HepG2 (cell line): ENCODE results near the gene SLC6A7. TPM values are rescaled to one million over a fixed set of nuclear protein-coding genes. Genes with fewer than 3 reads are reported as not detected.

Source experiments
- ATAC-seq: fragments of 200-7000 bp; cut with Tn5 transposase; 3 replicates; pipeline ENCODE4 v1.9.1; 2020; ENCODE audit warnings: mild to moderate bottlenecking, moderate library complexity
- BruUV-seq: library from RNA; stranded (reverse); fragments of 400-500 nt; replicated peaks from 2 replicates; lab custom pipeline; 2021; lab: Mats Ljungman, UMichigan
- CTCF ChIA-PET: fragments of 300-600 bp; formaldehyde crosslinking; extraction: SDS; loops from one replicate; lab custom pipeline; 2021; ENCODE audit warnings: low total read pairs, inconsistent platforms, low intra/inter-chr PET ratio; lab: Yijun Ruan, JAX
- POLR2A ChIA-PET: fragments of 350-600 bp; sonication (Branson Sonifier 250); formaldehyde crosslinking; loops from one replicate; lab custom pipeline; 2020; ENCODE audit warnings: antibody characterized with exemption, inconsistent platforms; lab: Yijun Ruan, JAX
- DNase-seq: peaks from one replicate; pipeline ENCODE4 v3.0.0-alpha.2; 2015; ENCODE audit warnings: low spot score
- FAIRE-seq: peaks from 3 replicates; lab custom pipeline; 2011; peaks lifted over from hg19 to GRCh38; lab: Jason Lieb, UNC
- H2AFZ ChIP-seq: one replicate; pipeline ENCODE4 v1.6.1; 2011; ENCODE audit warnings: low read length, inconsistent platforms
- H3K27ac ChIP-seq: fragments of 300-600 bp; 3 replicates; pipeline ENCODE4 v1.8.0; 2011; ENCODE audit warnings: mixed run types, mild to moderate bottlenecking, mixed read lengths, low read length, inconsistent platforms; ENCODE audit not compliant: insufficient read depth; ENCODE audit errors: extremely low read length
- H3K27me3 ChIP-seq, 2 experiments: fragments of 200-600 bp in 1 of 2; 2 replicates in 1 of 2; 3 replicates in 1 of 2; pipeline versions ENCODE4 v1.6.0 to v1.8.0; 2011; ENCODE audit warnings: low read length in 2 of 2, mild to moderate bottlenecking in 2 of 2, moderate library complexity in 2 of 2, inconsistent platforms in 1 of 2; ENCODE audit not compliant: insufficient read depth in 2 of 2, control insufficient read depth in 1 of 2
- H3K36me3 ChIP-seq, 2 experiments: fragments of 200-600 bp in 1 of 2; replicated peaks in 1 of 2; 2 replicates in 1 of 2; 3 replicates in 1 of 2; pipeline versions ENCODE4 v1.5.1 to v1.8.0; 2011; ENCODE audit warnings: low read length in 2 of 2, inconsistent platforms in 1 of 2; ENCODE audit not compliant: insufficient read depth in 2 of 2, control insufficient read depth in 1 of 2
- H3K4me1 ChIP-seq: 2 replicates; pipeline ENCODE4 v1.5.1; 2012; ENCODE audit warnings: low read length, inconsistent platforms; ENCODE audit not compliant: insufficient read depth
- H3K4me2 ChIP-seq: 2 replicates; pipeline ENCODE4 v1.6.0; 2011; ENCODE audit warnings: low read depth, low read length, inconsistent platforms
- H3K4me3 ChIP-seq, 3 experiments: fragments of 200-600 bp in 1 of 3; sonication (generic), shearing (Covaris generic) in 1 of 3; replicated peaks in 1 of 3; 2 replicates each; pipeline ENCODE4 v1.5.1; 2011 to 2016; ENCODE audit warnings: low read length in 3 of 3, inconsistent platforms in 2 of 3, low read depth in 2 of 3, mild to moderate bottlenecking in 2 of 3, control low read depth in 1 of 3, mixed read lengths in 1 of 3; ENCODE audit not compliant: insufficient read depth in 1 of 3
- H3K79me2 ChIP-seq: one replicate; pipeline ENCODE4 v1.6.1; 2011; ENCODE audit warnings: low read length, inconsistent platforms; ENCODE audit not compliant: insufficient read depth
- H3K9ac ChIP-seq: 2 replicates; pipeline ENCODE4 v1.6.0; 2011; ENCODE audit warnings: mild to moderate bottlenecking, low read depth, low read length, inconsistent platforms; ENCODE audit not compliant: insufficient read depth
- H3K9me3 ChIP-seq: 2 replicates; pipeline ENCODE4 v1.5.1; 2012; ENCODE audit warnings: mild to moderate bottlenecking, low read length
- H4K20me1 ChIP-seq: 2 replicates; pipeline ENCODE4 v1.6.0; 2011; ENCODE audit warnings: inconsistent platforms, mild to moderate bottlenecking, low read length, moderate library complexity; ENCODE audit not compliant: insufficient read depth
- ETV6 ChIP-seq: sonication (generic); formaldehyde crosslinking; conservative IDR thresholded peaks from 2 replicates; pipeline ENCODE4 v1.4.0; 2020; ENCODE audit warnings: missing genetic modification reagents
- LRRFIP1 ChIP-seq: sonication (generic); formaldehyde crosslinking; conservative IDR thresholded peaks from 2 replicates; pipeline ENCODE4 v1.4.0; 2020; ENCODE audit warnings: missing genetic modification reagents
- NCOA1 ChIP-seq: sonication (generic); formaldehyde crosslinking; IDR thresholded peaks from 2 replicates; pipeline ENCODE4 v1.9.0; 2021; ENCODE audit warnings: missing genetic modification reagents
- SAP130 ChIP-seq: IDR thresholded peaks from 2 replicates; pipeline ENCODE4 v1.6.1; 2016; ENCODE audit warnings: low read depth
- TRIM22 ChIP-seq: fragments of 450-650 bp; IDR thresholded peaks from 2 replicates; pipeline ENCODE4 v1.6.1; 2017
- YY1 ChIP-seq: IDR thresholded peaks from 2 replicates; pipeline ENCODE4 v1.6.1; 2011; ENCODE audit warnings: low read length, low read depth, moderate library complexity, mild to moderate bottlenecking; ENCODE audit not compliant: insufficient read depth, insufficient replicate concordance
- ZFP36L1 ChIP-seq: sonication (generic); formaldehyde crosslinking; IDR thresholded peaks from 2 replicates; pipeline ENCODE4 v1.8.0; 2022; ENCODE audit warnings: mild to moderate bottlenecking, missing genetic modification reagents, moderate library complexity
- ZNF180 ChIP-seq: sonication (generic); formaldehyde crosslinking; IDR thresholded peaks from 2 replicates; pipeline ENCODE4 v1.4.0; 2020; ENCODE audit warnings: low read depth, missing genetic modification reagents, borderline replicate concordance
- ZNF33A ChIP-seq: sonication (generic); formaldehyde crosslinking; IDR thresholded peaks from 2 replicates; pipeline ENCODE4 v1.5.1; 2020; ENCODE audit warnings: missing genetic modification reagents, mild to moderate bottlenecking, moderate library complexity, borderline replicate concordance
- ZNF598 ChIP-seq: sonication (generic); formaldehyde crosslinking; IDR thresholded peaks from 2 replicates; pipeline ENCODE4 v1.5.1; 2020; ENCODE audit warnings: mild to moderate bottlenecking, missing genetic modification reagents, borderline replicate concordance
- WGBS: methylation state at CpG from one replicate; pipeline ENCODE4 v1.1.6; 2017; ENCODE audit warnings: low lambda C conversion rate; 5-methylcytosine and 5-hydroxymethylcytosine counted together
- in situ Hi-C: cut with HindIII; loops from 2 replicates; pipeline ENCODE4 v1.10.0; 2017; ENCODE audit warnings: low pct_unique_long_range_greater_than_20kb; ENCODE audit not compliant: extremely low pct_ligation_motif_present
- intact Hi-C: fragments of 100-400 bp; cut with micrococcal nuclease; formaldehyde crosslinking; loops from one replicate; pipeline ENCODE4 v1.10.0; 2022; ENCODE audit not compliant: unreplicated experiment
- polyA plus RNA-seq, 8 experiments: library from polyadenylated mRNA; depleted of rRNA in 3 of 8; stranded (reverse) in 7 of 8; unstranded in 1 of 8; fragments of >200 nt; fragmentation: Illumina TruSeq in 4 of 8; extraction: Trizol in 4 of 8; gene quantifications; 2 replicates each; pipeline versions ENCODE4 v1.2.1 to v1.2.3, GENCODE V29; 2011 to 2016; ENCODE audit warnings: low read depth in 4 of 8, missing spikeins in 1 of 8, mixed read lengths in 1 of 8; ENCODE audit not compliant: insufficient read depth in 1 of 8
- total RNA-seq, 5 experiments: library from RNA; depleted of rRNA; stranded (reverse); fragments of >200 nt; fragmentation: Illumina TruSeq; extraction: Trizol; gene quantifications; 2 replicates each; pipeline ENCODE4 v1.2.3, GENCODE V29; 2016; ENCODE audit warnings: low read depth in 1 of 5

The SLC6A7 gene
- total and polyA plus RNA-seq, 2 of the 13 experiments (the other 11 are each of a cell fraction or from before 2014, with no cell fraction given): not detected

- Histone ChIP-seq H3K4me1 (peaks cover 11% of the 10 kb centered on the region), H3K27ac (no peak overlapping the region), H3K9me3 (no peaks in the 10 kb centered on the region), H4K20me1 (no peaks in the 10 kb centered on the region), H3K9ac (no peak overlapping the region), H3K4me2 (no peak overlapping the region), H3K27me3 (peaks cover 0 to 23% of the 10 kb centered on the region in 2 experiments; a peak in 3 of 5 replicates), H2AFZ (no peak overlapping the region), H3K4me3 (no peak overlapping the region), H3K36me3 (no peaks in the 10 kb centered on the region), H3K79me2 (no peaks in the 10 kb centered on the region)
- intact Hi-C loops: no loop called here
- FAIRE-seq: no peak
- in situ Hi-C loops: no loop called here
- ATAC-seq: no peak
- ChIA-PET POLR2A (no interaction called here), CTCF (no interaction called here)
- WGBS: 5% methylated on average over 1 of the region's 1 CpG
- DNase-seq: no peak
- no TSS peak for BruUV-seq
- TF ChIP-seq SAP130 (CRISPR knock-in tag) (no peak), ZNF33A (CRISPR knock-in tag) (no peak), NCOA1 (no peak), ZNF180 (CRISPR knock-in tag) (no peak), ZNF598 (CRISPR knock-in tag) (no peak), YY1 (no peak), ETV6 (no peak), LRRFIP1 (CRISPR knock-in tag) (no peak), ZFP36L1 (no peak), TRIM22 (no peak)
Observed at GRCh38 chr5:150172145-150172544, 17.7 kb upstream of the SLC6A7 start.
